ENCODE measurements around the gene TBC1D1. TPM values are rescaled to one million over a fixed set of nuclear protein-coding genes. Genes with fewer than 3 reads are reported as not detected.

TBC1D1 gene
- total and polyA plus RNA-seq, 2 experiments from 2014 or later = 100.0 to 214 TPM

- Histone ChIP-seq H3K4me1 (ENCODE audit: low read depth) (peaks cover 9% of the 10 kb centered on the region), H3K27me3 (no peaks in the 10 kb centered on the region), H3K4me3 (no peak overlapping the region), H3K27ac (no peak overlapping the region), H3K9me3 (ENCODE audit: low read depth) (no peaks in the 10 kb centered on the region), H3K36me3 (peaks cover 2% of the 10 kb centered on the region)
- no peak for DNase-seq (ENCODE audit: low read depth in 1 of 2, low spot score in 1 of 2)
- TF ChIP-seq CTCF (IDR thresholded peaks at IDR 0.05; ENCODE audit: low read depth, low read length) = no peak
Measured at GRCh38 chr4:37867102-37867501, 23.8 kb upstream of the TBC1D1 start.

GRCh38 chr4:37868238-37868637 is 22.6 kb upstream of the TBC1D1 start:
- no peaks in the 10 kb centered on the region for H3K9me3 ChIP-seq (ENCODE audit: low read depth)
- H3K27me3 ChIP-seq = no peaks in the 10 kb centered on the region
- no peak for DNase-seq (ENCODE audit: low read depth in 1 of 2, low spot score in 1 of 2)
- H3K4me3 ChIP-seq = no peak overlapping the region
- no peaks in the 10 kb centered on the region for H3K36me3 ChIP-seq
- TF ChIP-seq CTCF (IDR thresholded peaks at IDR 0.05; ENCODE audit: low read depth, low read length) = no peak
- H3K27ac ChIP-seq = no peak overlapping the region
- peaks cover 9% of the 10 kb centered on the region for H3K4me1 ChIP-seq (ENCODE audit: low read depth)

- DNase-seq (ENCODE audit: low read depth in 1 of 2, low spot score in 1 of 2) = no peak
- Histone ChIP-seq H3K36me3 (no peaks in the 10 kb centered on the region), H3K9me3 (ENCODE audit: low read depth) (no peaks in the 10 kb centered on the region), H3K4me3 (no peak overlapping the region), H3K27me3 (no peaks in the 10 kb centered on the region), H3K4me1 (ENCODE audit: low read depth) (no peaks in the 10 kb centered on the region), H3K27ac (no peak overlapping the region)
- no peak for TF ChIP-seq CTCF (IDR thresholded peaks at IDR 0.05; ENCODE audit: low read depth, low read length)
Measured at GRCh38 chr4:37872310-37872988, 18.4 kb upstream of the TBC1D1 start.

GRCh38 chr4:37873386-37873785 is 17.5 kb upstream of the TBC1D1 start:
- Histone ChIP-seq H3K27ac (no peak overlapping the region), H3K27me3 (no peaks in the 10 kb centered on the region), H3K36me3 (no peaks in the 10 kb centered on the region), H3K4me1 (ENCODE audit: low read depth) (no peaks in the 10 kb centered on the region), H3K4me3 (no peak overlapping the region), H3K9me3 (ENCODE audit: low read depth) (no peaks in the 10 kb centered on the region)
- DNase-seq (ENCODE audit: low read depth in 1 of 2, low spot score in 1 of 2) = peak in 1 of 2 donors; percentile 82
- TF ChIP-seq CTCF (IDR thresholded peaks at IDR 0.05; ENCODE audit: low read depth, low read length) = no peak

- Histone ChIP-seq H3K27me3 (no peaks in the 10 kb centered on the region), H3K4me3 (no peak overlapping the region), H3K4me1 (ENCODE audit: low read depth) (no peaks in the 10 kb centered on the region), H3K9me3 (ENCODE audit: low read depth) (no peaks in the 10 kb centered on the region), H3K36me3 (no peaks in the 10 kb centered on the region), H3K27ac (no peak overlapping the region)
- no peak for TF ChIP-seq CTCF (IDR thresholded peaks at IDR 0.05; ENCODE audit: low read depth, low read length)
- DNase-seq (ENCODE audit: low read depth in 1 of 2, low spot score in 1 of 2) = peak in 1 of 2 donors; percentile 10
Measured at GRCh38 chr4:37876156-37876555, 14.7 kb upstream of the TBC1D1 start.

Measured in cardiac muscle cell (in vitro differentiated cells and primary cell).